ENCODE data around the gene SLC8A1. TPM values are rescaled to one million over a fixed set of nuclear protein-coding genes. Genes with fewer than 3 reads are reported as not detected.
"Not testable (repeated sequence)": the region's sequence is repeated elsewhere in the genome, so short reads cannot be mapped to it uniquely, and the experiment has no call there.

The SLC8A1 gene
- polyA plus RNA-seq, 4 donors = 65.2 to 77.2 (median 68.5) TPM

DNA sequence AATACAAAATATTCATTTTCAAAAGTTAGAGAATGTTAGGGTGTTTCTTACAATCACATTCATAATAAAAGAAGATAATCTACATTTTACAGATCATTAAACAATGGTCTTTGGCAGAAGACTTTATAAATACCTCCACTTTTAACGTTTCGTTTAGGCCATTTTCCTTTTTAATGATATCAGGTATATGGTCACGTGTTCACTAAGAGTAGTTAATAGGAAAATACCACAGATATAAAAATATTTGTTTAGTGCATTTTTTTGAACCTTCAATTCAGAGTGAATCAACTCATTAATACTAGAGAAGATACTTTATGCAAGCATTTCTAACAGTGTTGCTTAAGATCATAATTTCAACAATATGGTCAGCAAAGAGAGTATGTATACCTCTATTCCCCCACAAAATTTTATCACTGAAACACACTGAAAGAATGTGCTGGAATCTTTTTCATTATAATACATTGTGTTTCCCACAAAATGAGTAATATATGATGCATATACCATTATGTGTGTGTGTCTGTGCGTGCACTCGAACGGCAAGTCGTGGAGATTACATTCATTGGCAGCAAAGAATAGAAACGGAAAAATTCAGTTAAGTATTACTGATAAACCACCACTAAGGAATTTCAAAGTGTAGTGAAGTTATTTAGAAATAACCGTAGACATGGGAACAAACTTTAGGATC, 353.0 kb downstream of the SLC8A1 start:
- DNase-seq (ENCODE audit: low read depth in 4 of 4, low spot score in 2 of 4) = no peak

DNA sequence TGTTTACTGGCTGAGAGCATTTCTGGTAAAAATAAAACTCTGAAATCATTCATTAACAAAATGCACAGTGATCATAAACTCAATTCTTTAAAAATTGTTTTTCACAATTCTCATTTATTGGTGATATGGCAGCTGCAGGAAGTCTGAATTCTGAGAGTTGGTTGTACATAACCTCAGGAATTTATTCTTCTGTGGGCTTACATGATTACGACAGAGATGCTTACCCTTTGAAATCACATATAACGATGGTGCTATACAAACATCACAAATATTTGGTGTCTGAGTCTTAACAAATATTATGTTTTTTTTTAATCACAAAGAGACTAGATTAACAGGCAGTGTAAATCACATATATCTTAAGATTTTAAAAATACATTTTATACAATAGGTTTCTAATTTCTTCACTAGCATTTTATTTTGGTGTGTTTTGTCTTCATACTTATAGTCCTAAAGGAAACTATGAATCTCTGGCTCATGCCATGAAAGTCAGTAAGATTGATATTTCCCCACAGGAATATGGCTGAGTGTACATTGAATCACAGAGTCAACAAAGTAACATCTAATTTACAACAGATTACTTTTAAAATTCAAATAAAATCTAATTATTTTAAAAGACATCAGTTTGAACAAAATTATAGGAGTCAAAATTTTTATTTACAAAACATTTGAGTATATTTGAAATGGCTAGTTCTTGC, 354.1 kb downstream of the SLC8A1 start:
- DNase-seq (ENCODE audit: low read depth in 4 of 4, low spot score in 2 of 4) = no peak

DNA sequence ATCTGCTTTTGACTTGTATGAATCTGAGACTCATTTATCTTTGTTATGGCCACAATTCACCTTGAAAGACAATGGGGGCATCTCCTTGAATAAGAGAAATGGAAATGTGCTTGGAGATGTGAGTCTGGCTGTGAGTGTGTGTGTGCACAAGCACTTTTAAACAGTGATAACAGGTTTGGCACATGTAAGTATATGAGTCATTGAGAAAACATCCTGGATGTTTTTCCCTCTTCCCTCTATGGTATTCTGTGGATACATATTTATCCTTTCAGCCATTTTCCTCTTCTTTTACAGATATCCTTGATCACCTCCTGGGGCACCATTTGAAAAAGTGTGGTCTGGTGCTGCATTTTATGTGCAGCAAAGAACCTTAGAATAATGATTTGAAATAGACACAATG, 355.5 kb downstream of the SLC8A1 start:
- no peak for DNase-seq (ENCODE audit: low read depth in 4 of 4, low spot score in 2 of 4)

DNA sequence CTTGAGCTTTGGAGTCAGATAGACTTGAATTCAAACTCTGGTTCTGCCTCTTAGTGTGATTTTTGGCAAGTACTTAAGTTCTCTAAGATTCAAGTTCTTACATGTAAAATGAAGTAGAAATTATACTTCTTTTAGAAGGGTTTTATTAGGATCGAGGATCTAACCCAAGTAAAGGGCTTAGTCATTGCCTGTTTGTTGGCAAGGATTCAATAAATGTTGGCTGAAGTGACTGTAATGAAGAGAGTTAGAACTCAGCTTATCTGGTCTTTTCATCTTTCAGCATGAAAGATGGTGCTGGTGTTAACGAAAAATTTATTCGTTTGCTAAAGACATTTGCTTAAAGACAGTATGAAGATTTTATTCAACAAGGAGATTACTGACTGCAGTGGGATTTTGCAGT, 356.9 kb downstream of the SLC8A1 start:
- DNase-seq (ENCODE audit: low read depth in 4 of 4, low spot score in 2 of 4) = no peak

DNA sequence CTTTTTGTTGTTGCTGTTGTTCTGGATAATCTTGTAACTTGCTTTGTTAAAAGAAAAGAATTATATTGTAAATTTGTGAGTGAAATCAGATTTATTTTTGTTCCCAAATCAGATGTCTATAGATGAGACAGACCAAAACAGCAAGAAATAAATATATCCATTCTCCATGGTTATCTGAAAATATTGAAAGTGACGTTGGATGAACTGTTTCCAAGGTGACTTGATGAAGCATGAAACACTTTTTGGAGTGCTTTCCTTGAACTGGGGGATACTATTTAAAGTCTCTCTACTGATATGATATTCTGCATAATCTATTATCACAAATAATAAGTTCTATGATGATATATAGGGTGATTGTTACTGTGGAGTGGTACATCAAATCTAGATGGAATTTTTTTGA, 357.4 kb downstream of the SLC8A1 start:
- DNase-seq (ENCODE audit: low read depth in 4 of 4, low spot score in 2 of 4) = no peak

DNA sequence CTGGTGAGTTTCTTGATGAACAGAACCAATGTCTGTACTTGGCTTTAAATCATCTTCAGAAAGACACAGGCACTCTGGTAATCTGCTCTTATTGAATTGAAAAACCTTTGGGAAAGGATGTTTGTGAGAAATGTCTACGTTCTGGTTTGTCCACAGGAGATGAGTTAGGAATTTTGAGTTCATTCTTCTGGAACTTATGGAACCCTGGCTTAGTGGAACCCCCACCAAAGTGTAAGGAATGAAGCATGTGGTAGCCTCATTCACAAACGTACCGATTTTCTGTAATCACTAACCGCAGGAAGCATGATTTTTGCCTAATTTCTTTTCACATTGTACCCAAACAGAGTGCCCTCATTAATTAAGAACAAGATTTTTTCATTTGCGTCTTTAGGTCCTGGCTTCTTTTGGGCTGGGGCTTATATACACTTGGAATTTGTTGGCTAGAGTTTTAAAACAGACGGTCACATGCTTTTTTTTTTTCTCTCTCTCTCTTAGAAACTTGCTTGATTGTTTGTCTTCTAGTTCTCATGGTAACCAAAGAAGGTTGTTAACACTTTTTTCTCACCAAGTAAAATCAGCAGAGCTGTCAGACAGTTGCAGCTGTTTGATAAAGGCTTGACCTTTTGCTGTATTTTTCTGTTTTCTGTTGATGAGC, 358.7 kb downstream of the SLC8A1 start:
- DNase-seq (ENCODE audit: low read depth in 4 of 4, low spot score in 2 of 4) = peak in 2 of 4 donors; percentile 13 to 28

DNA sequence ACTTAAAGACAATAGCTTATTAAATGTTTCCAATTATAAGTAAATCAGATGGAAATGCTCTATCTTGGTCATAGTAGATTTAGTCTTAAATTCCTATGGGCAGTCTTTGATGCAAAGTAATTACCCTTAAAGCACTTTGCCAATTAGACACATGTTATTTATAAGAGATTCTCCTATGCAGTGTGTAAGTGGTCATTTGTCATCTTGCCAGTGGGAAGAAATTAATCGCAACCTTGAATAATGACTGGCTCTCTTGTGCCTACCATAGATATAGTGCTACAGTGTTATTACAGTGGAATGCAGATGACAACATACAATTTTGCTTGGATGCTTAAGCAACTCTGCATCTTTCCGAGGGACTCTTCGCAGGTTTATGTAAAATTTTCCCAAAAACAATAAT, 361.8 kb downstream of the SLC8A1 start:
- DNase-seq (ENCODE audit: low read depth in 4 of 4, low spot score in 2 of 4) = no peak

DNA sequence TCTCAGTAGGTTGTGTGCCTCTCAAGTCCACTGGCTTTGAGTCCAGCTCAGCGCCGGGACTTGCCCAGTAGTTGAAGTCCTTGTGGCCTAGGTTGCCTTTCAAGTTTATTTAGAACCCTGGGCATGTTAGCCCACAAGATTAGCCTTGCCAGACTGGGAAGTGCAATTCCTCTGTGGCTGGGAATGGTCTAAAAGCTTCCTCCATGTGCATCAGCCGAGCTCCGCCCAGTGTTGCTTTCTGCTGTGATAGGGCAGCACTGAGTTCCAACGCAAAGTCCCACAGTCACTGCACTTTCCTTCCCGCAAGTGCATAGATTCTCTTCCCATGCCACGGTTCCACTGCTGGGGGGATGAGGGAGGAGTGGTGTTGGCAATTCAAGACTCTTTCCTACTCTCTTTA, 364.0 kb downstream of the SLC8A1 start:
- DNase-seq (ENCODE audit: low read depth in 4 of 4, low spot score in 2 of 4) = no peak

DNA sequence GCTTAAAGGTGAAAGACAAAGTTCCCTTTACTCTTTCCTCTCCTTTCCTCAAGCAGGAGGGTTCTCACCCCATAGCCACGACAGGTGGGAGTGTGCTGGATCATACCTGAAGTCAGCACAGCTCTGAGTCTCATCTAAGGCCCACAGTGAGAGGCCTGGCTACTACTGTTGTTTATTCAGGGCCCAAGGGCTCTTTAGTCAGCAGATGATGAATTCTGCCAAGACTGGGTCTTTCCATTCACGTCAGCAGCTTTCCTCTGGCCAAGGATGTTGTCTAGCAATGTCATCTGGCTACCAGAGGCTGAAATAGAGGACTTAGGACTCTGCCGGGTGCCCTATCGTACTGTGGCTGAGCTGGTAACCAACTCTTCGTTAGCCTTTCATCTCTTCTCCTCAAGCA, 364.5 kb downstream of the SLC8A1 start:
- DNase-seq (ENCODE audit: low read depth in 4 of 4, low spot score in 2 of 4) = no peak

DNA sequence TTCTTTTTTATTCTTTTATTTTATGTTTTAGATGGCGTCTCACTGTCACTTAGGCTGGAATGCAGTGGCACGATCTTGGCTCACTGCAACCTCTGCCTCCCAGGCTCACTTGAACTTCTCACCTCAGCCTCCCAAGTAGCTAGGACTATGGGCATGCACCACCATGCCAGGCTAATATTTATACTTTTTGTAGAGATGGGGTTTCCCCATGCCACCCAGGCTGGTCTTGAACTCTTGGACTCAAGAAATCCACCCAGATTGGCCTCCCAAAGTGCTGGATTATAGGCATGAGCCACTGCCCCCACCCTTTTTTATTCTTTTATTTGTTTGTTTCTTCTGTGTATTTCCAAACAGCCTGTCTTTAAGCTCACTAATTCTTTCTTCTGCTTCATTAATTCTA, 366.1 kb downstream of the SLC8A1 start:
- no peak for DNase-seq (ENCODE audit: low read depth in 4 of 4, low spot score in 2 of 4)

DNA sequence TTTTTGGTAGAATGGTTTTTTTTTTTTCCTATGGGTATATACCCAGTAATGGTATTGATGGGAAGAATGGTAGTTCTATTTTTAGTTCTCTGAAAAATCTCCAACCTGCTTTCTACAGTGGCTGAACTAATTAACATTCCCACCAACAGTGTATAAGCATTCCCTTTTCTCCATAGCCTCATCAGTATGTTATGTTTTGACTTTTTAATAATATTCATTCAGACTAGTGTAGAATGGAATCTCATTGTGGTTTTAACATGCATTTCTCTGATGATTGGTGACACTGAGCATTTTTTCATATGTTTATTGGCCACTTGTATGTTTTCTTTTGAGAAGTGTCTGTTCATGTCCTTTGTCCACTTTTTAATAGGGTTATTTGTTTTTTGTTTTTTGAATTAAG, 378.6 kb downstream of the SLC8A1 start:
- not testable (repeated sequence) for DNase-seq (ENCODE audit: low read depth in 4 of 4, low spot score in 2 of 4)

DNA sequence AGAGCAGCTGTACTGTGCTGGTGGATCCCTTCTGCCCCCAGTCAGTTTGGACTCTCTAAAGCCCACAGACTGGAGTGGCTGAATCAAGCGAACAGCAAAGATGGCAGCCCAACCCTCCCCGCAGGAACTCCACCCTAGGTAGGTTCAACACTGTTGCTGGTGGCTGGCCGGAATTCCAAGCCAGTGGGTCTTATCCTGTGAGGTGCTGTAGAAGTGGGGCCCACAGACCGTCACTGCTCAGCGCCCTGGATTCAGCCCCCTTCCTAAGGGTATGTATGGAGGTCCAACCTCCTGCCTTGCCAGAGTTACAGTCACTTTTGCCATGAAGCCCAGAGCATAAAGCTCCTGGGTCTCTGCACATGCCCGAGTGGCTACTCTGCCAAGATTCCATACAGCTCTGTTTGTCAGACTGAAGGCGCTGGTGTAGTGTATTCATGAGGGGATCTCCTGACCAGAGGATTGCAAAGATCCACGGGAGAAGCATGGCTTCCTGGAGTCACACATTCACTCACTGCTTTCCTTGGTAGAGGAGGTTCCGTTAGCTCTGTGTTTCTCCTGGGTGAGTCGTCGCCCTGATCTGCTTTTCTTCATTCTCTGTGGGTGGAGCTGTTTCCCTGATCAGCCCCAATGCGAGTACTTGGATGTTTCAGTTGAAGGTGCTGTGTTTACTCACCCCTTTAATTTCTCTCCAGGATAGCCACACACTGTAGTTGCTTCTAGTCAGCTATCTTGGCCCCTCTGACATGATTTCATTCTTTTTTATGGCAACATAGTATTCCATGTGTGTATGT, 379.3 kb downstream of the SLC8A1 start:
- no peak for DNase-seq (ENCODE audit: low read depth in 4 of 4, low spot score in 2 of 4)

DNA sequence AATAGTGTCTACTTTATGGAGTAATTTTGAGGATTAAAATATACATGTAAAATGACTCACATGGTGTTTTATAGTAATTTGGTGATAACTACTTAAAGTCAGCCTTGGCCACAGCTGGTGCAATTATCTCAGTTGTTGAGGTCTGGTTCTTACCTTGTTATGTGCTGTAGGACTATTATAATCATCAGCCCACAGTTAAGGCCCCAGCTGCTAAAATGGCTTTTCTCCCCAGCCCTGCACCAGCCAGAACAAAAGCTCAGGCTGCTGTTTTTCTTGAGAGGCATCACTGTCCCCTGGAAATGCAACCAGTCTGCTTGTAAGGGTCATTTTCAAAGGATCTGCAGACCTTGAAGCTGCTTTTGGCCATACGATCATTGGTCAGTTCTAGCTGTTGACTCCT, 389.5 kb downstream of the SLC8A1 start:
- no peak for DNase-seq (ENCODE audit: low read depth in 4 of 4, low spot score in 2 of 4)

DNA sequence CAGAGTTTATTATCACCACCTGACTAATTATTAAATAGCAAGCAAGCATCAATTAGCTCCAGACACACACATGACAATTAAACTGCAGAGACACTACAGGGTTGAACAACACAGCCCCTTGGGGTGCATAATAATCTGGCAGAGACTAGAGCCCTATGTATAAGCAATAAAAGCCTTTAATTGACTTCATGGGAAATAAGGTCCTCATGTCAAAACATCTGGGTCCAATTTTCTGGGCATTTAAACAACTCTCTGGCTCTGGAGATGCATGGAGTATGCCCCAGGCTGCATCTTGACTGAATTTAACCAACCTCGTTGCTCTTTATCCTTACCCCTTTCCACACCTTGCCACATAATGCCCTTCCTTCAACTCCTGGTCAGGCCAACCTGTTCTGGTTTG, 402.1 kb downstream of the SLC8A1 start:
- no peak for DNase-seq (ENCODE audit: low read depth in 4 of 4, low spot score in 2 of 4)

DNA sequence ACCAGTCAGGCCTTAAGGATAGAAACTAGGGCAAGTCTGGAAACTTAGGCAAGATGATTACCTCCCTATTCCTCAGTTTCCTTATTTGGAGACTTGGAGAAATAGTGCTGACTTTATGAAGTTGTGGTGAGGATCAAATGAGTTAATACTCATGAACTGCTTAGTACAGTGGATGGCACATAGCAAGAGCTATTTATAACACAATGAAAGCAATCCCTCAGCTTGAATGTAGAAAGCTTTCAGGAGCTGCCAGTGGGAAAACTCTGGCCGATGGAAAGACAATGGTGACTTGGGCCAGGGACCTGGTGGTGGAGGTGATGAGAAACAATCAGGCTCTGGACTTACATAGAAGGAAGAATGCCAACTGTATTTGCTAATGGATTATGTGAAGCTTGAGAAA, 403.4 kb downstream of the SLC8A1 start:
- no peak for DNase-seq (ENCODE audit: low read depth in 4 of 4, low spot score in 2 of 4)

DNA sequence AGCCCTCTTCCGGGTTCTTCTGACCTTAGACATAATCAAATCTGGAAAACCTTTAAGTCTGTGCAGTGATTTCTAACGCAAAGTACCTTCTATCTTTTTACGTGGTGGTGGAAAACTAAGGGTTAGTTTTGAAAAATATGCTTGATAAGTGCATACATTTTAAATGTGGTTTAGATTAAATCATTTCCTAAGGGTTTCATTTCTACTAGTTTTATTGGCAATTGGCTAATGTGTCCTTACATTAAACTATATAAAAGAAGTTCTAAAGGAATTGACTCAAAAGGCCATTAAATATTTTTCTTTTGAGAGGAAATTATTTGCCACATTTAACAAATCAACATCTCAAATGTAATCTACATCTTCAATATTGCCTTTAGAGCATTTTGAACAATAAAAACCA, 404.5 kb downstream of the SLC8A1 start:
- no peak for DNase-seq (ENCODE audit: low read depth in 4 of 4, low spot score in 2 of 4)

All from left renal cortex interstitium (tissue), 4 donors.